ENCODE results near the gene MTA1. TPM values are rescaled to one million over a fixed set of nuclear protein-coding genes. Genes with fewer than 3 reads are reported as not detected.

The MTA1 gene
- total and polyA plus RNA-seq, 4 donors: 3.7 to 28.1 (median 21.0) TPM

DNA sequence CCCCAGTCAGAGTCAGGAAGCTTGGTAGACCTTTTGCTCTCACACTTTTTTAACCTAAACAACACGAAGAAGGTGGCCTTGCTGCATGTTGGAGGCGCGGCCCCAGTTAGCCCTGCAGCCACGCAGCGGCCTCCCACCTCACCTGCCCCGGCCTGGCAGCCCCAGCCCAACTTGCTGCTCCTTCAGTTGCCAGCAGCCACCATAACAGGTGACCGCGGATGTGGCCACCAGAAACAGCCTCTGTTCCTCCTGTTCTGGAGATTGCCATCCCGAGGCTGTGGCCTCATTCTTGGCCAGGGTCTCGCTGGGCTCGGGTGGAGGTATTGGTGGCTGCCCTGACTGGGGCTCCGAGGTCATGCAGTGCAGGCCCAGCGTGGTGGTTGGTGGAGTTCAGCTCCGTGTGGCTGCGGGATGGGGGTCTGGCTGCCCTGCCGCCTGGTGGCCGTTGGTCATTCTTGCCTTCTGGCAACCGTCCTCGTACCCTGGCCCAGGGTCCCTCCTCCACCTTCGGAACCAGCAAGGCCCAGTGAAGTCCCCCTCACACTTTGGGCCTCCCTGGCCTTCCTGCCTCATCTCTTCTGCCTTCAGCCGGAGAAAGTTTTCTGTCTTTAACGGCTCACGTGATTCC is 42.0 kb upstream of the MTA1 start:
- H3K4me1 ChIP-seq (ENCODE audit: control insufficient read depth in 4 of 4, insufficient read depth in 4 of 4, low read length in 3 of 4): no peaks in the 10 kb centered on the region
- H3K36me3 ChIP-seq (ENCODE audit: control insufficient read depth in 4 of 4, insufficient read depth in 3 of 4, low read depth in 1 of 4, low read length in 3 of 4): peaks cover 0 to 4% (median 2%) of the 10 kb centered on the region in 4 donors
- no peak overlapping the region for H3K9ac ChIP-seq (ENCODE audit: low read depth in 1 of 2, low read length in 2 of 2)
- no peak for TF ChIP-seq TAF1 (conservative IDR thresholded peaks at IDR 0.05)
- no peak for TF ChIP-seq SP1 (IDR thresholded peaks at IDR 0.05)
- TF ChIP-seq, protein P1, sequence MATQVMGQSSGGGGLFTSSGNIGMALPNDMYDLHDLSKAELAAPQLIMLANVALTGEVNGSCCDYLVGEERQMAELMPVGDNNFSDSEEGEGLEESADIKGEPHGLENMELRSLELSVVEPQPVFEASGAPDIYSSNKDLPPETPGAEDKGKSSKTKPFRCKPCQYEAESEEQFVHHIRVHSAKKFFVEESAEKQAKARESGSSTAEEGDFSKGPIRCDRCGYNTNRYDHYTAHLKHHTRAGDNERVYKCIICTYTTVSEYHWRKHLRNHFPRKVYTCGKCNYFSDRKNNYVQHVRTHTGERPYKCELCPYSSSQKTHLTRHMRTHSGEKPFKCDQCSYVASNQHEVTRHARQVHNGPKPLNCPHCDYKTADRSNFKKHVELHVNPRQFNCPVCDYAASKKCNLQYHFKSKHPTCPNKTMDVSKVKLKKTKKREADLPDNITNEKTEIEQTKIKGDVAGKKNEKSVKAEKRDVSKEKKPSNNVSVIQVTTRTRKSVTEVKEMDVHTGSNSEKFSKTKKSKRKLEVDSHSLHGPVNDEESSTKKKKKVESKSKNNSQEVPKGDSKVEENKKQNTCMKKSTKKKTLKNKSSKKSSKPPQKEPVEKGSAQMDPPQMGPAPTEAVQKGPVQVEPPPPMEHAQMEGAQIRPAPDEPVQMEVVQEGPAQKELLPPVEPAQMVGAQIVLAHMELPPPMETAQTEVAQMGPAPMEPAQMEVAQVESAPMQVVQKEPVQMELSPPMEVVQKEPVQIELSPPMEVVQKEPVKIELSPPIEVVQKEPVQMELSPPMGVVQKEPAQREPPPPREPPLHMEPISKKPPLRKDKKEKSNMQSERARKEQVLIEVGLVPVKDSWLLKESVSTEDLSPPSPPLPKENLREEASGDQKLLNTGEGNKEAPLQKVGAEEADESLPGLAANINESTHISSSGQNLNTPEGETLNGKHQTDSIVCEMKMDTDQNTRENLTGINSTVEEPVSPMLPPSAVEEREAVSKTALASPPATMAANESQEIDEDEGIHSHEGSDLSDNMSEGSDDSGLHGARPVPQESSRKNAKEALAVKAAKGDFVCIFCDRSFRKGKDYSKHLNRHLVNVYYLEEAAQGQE (IDR thresholded peaks at IDR 0.05): no peak
- TF ChIP-seq RAD21 (IDR thresholded peaks at IDR 0.05): no peak
- no peak for TF ChIP-seq NR2F2 (IDR thresholded peaks at IDR 0.05)
- TF ChIP-seq JUND (IDR thresholded peaks at IDR 0.05): no peak
- no peak for TF ChIP-seq GABPA (IDR thresholded peaks at IDR 0.05 in 1 of 2, conservative IDR thresholded peaks at IDR 0.05 in 1 of 2)
- TF ChIP-seq HNF4A (conservative IDR thresholded peaks at IDR 0.05): no peak
- TF ChIP-seq RXRA (IDR thresholded peaks at IDR 0.05): no peak
- TF ChIP-seq, protein P2, sequence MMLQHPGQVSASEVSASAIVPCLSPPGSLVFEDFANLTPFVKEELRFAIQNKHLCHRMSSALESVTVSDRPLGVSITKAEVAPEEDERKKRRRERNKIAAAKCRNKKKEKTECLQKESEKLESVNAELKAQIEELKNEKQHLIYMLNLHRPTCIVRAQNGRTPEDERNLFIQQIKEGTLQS (IDR thresholded peaks at IDR 0.05): no peak
- TF ChIP-seq, protein P3, sequence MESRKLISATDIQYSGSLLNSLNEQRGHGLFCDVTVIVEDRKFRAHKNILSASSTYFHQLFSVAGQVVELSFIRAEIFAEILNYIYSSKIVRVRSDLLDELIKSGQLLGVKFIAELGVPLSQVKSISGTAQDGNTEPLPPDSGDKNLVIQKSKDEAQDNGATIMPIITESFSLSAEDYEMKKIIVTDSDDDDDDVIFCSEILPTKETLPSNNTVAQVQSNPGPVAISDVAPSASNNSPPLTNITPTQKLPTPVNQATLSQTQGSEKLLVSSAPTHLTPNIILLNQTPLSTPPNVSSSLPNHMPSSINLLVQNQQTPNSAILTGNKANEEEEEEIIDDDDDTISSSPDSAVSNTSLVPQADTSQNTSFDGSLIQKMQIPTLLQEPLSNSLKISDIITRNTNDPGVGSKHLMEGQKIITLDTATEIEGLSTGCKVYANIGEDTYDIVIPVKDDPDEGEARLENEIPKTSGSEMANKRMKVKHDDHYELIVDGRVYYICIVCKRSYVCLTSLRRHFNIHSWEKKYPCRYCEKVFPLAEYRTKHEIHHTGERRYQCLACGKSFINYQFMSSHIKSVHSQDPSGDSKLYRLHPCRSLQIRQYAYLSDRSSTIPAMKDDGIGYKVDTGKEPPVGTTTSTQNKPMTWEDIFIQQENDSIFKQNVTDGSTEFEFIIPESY (IDR thresholded peaks at IDR 0.05): no peak
- no peak overlapping the region for H3K4me3 ChIP-seq (ENCODE audit: low read depth in 1 of 3, low read length in 3 of 3)
- H3K27me3 ChIP-seq (ENCODE audit: control insufficient read depth in 4 of 4, insufficient read depth in 4 of 4, low read length in 3 of 4): no peaks in the 10 kb centered on the region
- 93% methylated on average over 23 of the region's 23 CpGs for WGBS
- H3K9me3 ChIP-seq (ENCODE audit: control insufficient read depth in 4 of 4, low read length in 3 of 4): no peaks in the 10 kb centered on the region
- H3K27ac ChIP-seq (ENCODE audit: low read depth in 1 of 2, low read length in 2 of 2): no peak overlapping the region
- no peak for DNase-seq (ENCODE audit: low spot score)

DNA sequence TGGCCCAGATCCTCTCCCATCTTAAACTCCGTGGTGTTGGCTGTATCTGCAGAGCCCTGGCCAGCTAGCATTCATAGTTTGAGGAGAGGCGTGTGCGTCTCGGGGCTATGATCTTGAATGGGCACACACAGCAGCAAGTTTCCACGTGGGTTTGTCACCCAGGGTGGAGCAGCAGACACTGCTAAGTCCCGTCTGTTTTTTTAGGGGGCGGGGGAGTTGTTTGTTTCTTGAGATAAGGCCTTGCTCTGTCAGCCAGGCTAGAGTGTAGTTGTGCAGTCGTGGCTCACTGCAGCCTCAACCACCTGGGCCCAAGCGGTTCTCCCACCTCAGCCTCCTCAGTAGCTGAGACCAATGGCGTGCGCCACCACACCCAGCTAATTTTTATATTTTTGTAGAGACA is 41.4 kb upstream of the MTA1 start:
- H3K27me3 ChIP-seq (ENCODE audit: control insufficient read depth in 4 of 4, insufficient read depth in 4 of 4, low read length in 3 of 4): no peaks in the 10 kb centered on the region
- no peak overlapping the region for H3K4me3 ChIP-seq (ENCODE audit: low read depth in 1 of 3, low read length in 3 of 3)
- WGBS: 82% methylated on average over 11 of the region's 11 CpGs
- no peaks in the 10 kb centered on the region for H3K9me3 ChIP-seq (ENCODE audit: control insufficient read depth in 4 of 4, low read length in 3 of 4)
- no peaks in the 10 kb centered on the region for H3K4me1 ChIP-seq (ENCODE audit: control insufficient read depth in 4 of 4, insufficient read depth in 4 of 4, low read length in 3 of 4)
- peaks cover 0 to 8% (median 4%) of the 10 kb centered on the region in 4 donors for H3K36me3 ChIP-seq (ENCODE audit: control insufficient read depth in 4 of 4, insufficient read depth in 3 of 4, low read depth in 1 of 4, low read length in 3 of 4)
- H3K27ac ChIP-seq (ENCODE audit: low read depth in 1 of 2, low read length in 2 of 2): no peak overlapping the region
- no peak for DNase-seq (ENCODE audit: low spot score)
- no peak overlapping the region for H3K9ac ChIP-seq (ENCODE audit: low read depth in 1 of 2, low read length in 2 of 2)
- TF ChIP-seq, protein P2 (IDR thresholded peaks at IDR 0.05): no peak
- no peak for TF ChIP-seq FOXA1 (IDR thresholded peaks at IDR 0.05)
- TF ChIP-seq, protein P4, sequence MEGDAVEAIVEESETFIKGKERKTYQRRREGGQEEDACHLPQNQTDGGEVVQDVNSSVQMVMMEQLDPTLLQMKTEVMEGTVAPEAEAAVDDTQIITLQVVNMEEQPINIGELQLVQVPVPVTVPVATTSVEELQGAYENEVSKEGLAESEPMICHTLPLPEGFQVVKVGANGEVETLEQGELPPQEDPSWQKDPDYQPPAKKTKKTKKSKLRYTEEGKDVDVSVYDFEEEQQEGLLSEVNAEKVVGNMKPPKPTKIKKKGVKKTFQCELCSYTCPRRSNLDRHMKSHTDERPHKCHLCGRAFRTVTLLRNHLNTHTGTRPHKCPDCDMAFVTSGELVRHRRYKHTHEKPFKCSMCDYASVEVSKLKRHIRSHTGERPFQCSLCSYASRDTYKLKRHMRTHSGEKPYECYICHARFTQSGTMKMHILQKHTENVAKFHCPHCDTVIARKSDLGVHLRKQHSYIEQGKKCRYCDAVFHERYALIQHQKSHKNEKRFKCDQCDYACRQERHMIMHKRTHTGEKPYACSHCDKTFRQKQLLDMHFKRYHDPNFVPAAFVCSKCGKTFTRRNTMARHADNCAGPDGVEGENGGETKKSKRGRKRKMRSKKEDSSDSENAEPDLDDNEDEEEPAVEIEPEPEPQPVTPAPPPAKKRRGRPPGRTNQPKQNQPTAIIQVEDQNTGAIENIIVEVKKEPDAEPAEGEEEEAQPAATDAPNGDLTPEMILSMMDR (IDR thresholded peaks at IDR 0.05; ENCODE audit: low read depth, low read length, missing input control): no peak
- no peak for TF ChIP-seq SP1 (IDR thresholded peaks at IDR 0.05)
- TF ChIP-seq YY1 (IDR thresholded peaks at IDR 0.05): no peak
- TF ChIP-seq, protein P1 (IDR thresholded peaks at IDR 0.05): no peak
- no peak for TF ChIP-seq HNF4A (conservative IDR thresholded peaks at IDR 0.05)
- no peak for TF ChIP-seq RAD21 (IDR thresholded peaks at IDR 0.05)
- no peak for TF ChIP-seq FOXA2 (IDR thresholded peaks at IDR 0.05)
